ENCODE results near the gene LRRC74A.

The LRRC74A gene

DNA sequence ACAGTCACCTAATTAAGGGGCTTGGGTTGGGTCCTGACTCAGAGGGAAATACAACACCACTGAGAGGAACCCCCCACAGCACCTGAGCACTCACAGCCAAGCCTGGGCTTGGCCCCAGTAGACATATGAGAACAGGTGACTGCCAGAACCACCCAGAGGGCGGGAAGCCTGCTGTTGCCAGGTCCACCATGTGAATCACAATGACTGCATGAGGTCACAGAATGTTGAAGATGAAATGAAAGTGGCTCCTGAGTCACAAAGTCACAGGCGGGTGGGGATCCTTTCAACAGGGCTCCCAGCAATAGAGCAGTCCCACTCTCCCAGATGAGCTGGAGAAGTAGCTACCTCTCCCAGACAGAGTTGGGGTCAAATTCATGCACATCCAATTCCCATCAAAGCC is at the start of gene LRRC74A:
TSS of gene LRRC74A (plus strand) at position 287 of the 400 bp plus-strand sequence. CDS start 290 bp downstream, outside the sequence.
- DNase-seq = no peak

DNA sequence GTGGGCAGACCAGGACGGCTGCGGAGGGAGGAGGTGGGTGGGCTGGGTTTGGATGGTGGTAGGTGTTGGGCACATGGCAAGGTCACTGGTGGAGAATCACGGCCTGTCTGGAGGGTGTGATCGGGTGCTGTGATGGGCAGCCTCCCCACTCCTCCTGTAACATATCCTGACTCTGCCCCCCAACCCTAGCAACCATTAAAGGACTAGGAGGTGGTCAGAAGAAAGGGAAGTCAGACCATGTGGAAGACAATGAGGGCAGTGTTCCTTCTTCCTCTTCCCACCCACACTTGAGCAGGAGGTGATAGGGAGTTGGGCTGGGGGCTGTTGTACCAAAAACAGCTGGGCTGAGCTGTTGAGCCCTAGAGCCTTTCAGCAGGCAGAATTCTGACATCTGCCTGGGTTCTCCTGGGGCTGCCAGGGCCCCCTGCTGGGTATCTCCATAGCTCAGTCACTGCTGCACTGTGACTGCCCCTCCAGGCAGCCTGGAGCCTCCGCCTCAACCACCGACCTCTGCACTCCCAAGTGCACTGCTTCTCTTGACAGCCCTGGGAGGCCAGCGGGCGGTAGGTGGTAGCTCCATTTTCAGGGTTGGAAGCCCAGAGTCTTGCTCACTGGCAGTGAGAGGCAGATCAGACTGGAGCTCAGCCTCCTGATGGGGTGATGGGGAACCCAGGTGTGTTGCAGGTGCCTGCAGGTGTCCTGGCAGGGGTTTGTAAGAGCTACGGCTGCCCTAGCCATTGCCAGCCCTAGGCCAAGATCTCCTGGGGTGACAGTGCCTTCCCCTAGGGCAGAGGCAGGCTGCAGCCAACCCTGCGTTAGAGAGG is 49.6 kb upstream of the LRRC74A start:
- DNase-seq = peak; percentile 33

GRCh38 chr14:76777721-76778120 is 48.5 kb upstream of the LRRC74A start:
- no peak for DNase-seq

DNA sequence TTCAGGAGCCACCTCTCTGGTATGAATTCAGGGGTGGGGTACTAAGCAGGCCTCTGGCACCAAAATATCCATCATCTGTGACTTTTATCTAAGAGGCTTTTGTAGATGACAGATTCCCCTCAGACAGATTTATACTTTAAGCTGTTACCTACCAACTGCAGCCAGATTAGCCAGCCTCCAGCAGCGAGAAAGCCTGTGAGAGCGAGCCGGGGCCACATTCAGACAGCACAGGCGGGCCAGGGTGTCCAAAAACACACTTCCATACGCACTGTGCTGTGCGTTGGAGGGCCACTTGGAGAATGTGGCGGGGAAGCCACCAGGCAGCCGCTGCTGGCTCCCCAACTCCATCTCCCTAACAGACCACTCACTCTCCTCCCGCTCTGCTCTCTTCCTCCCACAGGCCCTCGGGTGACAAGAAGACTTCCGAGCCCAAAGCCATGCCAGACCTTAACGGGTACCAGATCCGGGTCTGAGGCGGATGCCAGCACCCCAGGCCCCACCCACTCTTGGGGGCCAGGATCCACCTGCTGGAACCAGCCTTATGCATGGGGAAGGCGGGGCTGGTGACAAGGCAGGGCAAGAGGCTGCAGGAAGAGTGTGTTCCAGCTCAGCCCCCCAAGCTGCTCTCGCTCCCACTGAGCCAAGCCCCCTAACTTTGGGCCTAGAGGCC is 47.5 kb upstream of the LRRC74A start:
- no peak for DNase-seq

GRCh38 chr14:76779221-76780057 is 46.8 kb upstream of the LRRC74A start:
- no peak for DNase-seq

GRCh38 chr14:76780058-76780345 is 46.2 kb upstream of the LRRC74A start:
- no peak for DNase-seq

DNA sequence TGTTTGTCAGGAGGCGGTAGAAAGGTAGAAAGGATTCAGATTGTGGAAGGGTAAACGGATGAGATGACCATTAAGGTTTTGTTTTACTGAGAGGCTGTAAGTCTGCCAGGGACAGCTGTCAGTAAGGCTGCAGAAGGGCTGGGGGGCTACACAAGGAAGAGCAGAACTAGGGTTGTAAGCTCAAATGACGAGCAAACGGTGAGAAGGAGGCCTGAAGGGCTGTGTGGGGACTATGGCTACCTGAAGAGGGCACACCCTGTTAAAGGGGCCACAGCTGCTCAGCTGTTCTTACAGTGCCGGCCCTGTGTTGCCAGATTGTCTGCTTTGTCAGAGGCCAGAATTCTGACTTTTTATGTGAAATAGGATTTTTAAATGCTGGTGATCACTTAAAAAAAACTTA is 45.8 kb upstream of the LRRC74A start:
- DNase-seq = no peak

DNA sequence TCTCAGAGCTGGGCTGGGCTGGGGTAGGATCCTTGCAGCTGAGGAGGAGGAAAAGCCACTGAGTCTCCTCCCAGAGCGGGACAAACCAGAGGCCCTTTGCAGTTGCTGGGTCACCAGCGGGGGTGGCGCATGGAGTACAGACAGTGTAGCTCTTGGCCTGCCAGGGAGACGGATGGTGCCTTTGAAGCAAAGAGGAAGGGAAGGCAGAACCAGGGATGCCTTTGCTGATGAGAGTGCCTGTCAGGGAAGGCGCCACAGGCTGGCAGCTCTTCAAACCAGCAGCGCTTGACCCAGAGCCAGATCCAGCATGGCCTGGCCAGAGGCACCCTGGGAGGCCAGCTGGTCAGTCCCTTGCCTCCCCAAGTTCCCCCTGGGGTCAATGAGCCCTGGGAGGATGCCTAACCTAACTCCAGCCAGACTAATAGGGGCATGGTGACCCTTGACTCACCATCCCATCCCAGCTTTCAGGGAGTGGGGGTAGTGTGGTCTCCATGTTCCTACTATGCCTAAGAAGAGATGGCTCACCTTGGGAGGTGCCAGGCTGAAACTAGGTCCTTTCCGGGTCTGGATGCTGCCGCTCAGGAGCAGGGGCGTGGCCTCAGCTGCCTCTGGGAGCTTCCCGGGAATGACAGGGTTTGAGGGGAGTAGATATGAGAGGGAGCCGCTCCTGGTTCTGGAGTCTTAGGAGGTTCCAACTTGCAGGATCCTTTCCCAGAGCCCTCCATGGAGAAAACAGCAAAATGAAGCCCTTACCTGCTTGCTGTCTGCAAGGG is 45.1 kb upstream of the LRRC74A start:
- DNase-seq = no peak

DNA sequence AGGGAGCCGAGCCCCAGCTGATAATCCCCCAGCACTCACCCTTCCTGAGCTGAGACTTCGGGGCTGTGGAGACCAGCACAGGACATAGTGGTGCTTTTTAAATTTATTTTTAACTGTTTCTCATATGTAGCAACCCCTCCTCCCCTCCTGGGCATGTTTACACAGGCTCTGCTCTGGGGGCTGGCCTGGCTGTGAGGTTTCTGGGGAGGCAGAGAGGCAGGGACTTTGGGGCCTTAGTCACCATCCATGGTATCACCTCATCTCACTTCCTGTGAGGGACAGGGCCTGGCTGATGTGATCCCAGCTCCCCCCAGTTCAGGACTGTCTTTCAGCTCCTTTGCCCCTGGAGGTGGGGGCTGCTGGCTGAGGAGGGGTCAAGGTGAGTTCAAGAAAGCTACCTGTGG is 44.6 kb upstream of the LRRC74A start:
- no peak for DNase-seq

DNA sequence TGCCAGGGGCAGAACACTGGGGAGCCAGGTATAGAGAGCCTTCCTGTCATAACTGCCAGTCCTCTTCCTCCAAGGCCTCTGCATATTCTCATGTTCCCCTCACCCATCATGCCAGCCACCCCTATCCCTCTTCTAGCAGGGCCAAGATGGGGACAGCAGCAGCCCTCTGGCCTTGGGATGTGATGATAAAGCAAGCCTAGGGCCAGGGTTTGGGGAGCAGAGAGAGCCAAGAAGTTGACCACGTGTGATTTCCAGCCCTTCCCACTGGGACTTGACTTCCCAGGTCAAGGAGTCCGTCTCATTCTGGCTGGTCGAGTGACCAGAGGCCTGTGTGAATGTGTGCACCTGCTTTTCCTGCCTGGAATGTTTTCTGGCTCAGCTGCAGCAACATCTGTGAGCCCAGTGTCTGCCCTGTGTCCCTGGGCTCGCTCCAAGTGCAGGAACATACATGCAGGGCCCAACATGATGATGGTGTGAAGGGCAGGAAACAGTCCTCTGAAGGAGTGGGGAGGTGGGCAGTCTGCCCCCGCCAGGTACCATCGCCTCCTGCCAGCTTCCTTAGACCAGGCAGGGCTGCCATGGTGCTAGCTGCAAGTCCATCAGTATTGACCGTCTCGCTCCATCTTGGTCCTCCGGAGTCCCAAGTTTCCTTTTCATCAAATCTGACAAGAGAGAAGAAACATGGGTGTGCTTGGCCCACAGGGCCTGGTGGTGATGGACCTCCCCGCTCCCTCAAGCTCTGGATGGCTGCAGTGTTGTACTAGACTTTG is 43.9 kb upstream of the LRRC74A start:
- DNase-seq = no peak

- DNase-seq = no peak
Observed at GRCh38 chr14:76782885-76783566, 43.2 kb upstream of the LRRC74A start.

- no peak for DNase-seq
Observed at GRCh38 chr14:76784266-76784874, 41.8 kb upstream of the LRRC74A start.

DNA sequence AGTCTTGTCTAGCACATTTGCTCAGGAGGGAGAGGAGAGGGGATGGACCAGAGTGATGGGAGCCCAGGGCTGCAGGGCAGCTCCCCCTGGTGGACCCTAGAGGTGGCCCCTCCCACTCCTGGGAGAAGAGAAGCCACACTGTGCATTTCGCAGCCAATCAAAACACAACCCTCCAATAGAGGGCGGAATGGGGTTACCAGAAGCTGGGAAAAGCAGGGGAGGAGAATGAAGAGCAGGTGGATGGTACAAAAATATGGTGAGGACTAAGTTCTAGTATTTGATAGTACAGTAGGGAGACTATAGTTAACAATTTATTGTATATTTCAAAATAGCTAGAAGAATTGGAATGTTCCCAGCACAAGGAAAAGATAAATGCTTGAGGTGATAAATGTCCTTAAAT is 41.3 kb upstream of the LRRC74A start:
- peak; percentile 66 for DNase-seq

DNA sequence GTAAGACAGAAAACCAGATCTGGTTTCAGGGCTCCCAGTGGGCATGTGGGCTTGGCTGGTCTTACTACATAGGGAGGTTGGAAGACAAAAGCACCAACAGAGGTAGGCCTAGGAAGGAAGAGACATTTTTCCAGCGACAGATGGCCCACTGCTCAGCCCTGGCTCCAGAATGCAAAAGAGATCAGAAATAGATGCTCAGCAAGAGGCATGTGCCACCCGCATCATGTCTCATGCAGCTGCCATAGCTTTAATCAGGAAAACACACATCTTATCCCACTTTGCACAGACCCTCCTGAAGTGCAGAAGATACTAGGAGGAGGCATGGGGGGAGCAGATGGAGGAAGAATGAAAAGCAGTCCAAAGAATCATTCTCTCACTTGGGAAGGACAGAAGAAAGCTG is 39.6 kb upstream of the LRRC74A start:
- no peak for DNase-seq

- no peak for DNase-seq
Observed at GRCh38 chr14:76792422-76792821, 33.8 kb upstream of the LRRC74A start.

GRCh38 chr14:76793324-76793723 is 32.9 kb upstream of the LRRC74A start:
- no peak for DNase-seq

DNA sequence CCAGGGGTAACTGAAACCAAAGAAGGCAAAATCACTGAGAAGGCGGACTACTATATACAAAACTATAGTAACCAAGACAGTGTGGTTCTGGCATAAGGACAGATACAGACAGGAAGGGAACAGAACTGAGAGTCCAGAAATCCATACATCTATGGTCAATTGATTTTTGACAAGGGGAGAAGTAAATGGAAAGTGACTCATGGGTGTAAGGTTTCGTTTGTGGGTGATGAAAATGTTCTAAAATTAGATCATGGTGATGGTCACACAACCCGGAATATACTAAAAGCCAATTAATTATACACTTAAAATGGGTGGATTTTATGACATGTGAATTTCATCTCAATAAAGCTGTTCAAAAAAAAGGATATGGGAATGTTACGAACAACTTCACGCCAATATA is 32.3 kb upstream of the LRRC74A start:
- no peak for DNase-seq

GRCh38 chr14:76806446-76806845 is 19.8 kb upstream of the LRRC74A start:
- DNase-seq = no peak

GRCh38 chr14:76808011-76808410 is 18.2 kb upstream of the LRRC74A start:
- no peak for DNase-seq

- no peak for DNase-seq
Observed at GRCh38 chr14:76808990-76809389, 17.2 kb upstream of the LRRC74A start.

DNA sequence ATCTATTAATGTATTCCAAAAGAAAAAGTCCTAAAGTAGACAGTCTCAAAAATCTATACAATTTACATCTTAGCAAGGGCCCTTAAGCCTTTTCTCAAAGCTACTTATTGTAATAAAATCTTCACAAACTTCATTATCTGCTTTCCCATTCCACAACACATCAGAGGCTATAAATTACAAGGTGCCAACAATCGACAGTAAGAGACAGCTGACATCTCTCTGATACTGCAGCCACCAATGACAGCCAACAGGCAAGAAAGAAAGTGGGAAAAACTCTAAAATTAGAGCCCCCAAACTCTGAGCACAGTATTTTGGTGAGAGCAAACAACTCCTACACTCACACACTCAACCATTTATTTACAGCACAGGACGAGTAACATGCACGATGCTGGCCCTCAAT is 15.7 kb upstream of the LRRC74A start:
- no peak for DNase-seq

Measured in NCI-H345 (cell line).